GM21390 (cell line): ENCODE measurements around the gene U2SURP.

ENCODE experiments used
- ATAC-seq: cut with Tn5 transposase; IDR thresholded peaks from one replicate; pipeline ENCODE4 v1.9.1; 2021; ENCODE audit not compliant: unreplicated experiment

The U2SURP gene

DNA sequence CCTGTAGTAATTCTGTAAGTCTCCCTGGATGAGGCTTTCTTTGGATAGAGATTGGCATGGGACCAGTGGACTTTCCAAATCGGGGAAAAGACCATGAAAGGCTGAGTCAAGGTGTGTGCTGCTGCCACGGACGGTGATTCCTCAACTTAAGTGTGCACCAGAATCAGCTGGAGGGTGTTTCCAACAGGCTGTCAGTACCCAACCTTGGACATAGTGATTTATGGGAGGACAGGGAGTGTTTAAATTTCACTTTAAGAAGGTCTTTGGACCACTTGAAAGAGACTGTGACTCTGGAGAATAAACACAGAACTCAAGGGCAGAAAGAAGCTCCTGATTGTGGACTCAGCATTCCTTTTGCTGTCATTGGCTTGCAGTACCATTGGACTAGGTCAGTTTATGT lies 97.8 kb downstream of the U2SURP start:
- no peak for ATAC-seq

DNA sequence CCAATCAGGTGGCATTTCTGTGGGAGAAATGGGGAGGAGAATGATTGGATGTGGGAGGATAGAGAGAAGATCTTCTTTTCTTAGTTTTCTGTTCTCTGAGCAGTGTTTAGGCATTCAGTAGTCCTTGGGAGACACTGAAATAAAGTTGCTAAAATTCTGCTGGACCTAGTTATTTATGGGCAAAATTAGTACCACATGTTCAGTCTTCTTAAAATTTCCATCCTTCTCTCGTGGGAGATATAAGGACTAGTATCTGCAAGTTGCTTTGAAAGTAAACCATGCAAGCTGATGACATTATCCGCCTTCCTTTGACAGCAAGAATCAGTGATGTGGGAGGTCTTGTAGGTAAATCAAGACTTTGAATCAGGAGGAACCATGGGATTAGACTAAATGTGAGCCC lies 98.3 kb downstream of the U2SURP start:
- no peak for ATAC-seq

DNA sequence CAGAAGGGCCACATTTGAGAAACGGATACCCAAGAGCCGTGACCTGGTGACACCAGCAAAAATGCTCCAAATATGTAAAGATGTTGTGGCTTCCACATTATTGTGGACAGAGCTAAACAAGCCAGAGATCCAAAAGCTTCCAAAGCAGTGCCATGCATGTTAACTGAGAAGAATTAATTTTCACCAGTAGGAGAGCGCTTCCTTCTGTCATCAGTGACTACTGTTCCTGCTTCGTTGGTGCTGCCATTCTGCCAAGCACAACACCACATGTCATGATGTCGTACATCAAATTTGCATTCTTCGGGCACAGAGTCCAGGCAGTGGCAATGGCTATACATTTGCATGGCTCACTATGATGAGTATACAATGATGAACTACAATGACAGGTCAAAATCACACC lies 99.1 kb downstream of the U2SURP start:
- ATAC-seq = no peak

DNA sequence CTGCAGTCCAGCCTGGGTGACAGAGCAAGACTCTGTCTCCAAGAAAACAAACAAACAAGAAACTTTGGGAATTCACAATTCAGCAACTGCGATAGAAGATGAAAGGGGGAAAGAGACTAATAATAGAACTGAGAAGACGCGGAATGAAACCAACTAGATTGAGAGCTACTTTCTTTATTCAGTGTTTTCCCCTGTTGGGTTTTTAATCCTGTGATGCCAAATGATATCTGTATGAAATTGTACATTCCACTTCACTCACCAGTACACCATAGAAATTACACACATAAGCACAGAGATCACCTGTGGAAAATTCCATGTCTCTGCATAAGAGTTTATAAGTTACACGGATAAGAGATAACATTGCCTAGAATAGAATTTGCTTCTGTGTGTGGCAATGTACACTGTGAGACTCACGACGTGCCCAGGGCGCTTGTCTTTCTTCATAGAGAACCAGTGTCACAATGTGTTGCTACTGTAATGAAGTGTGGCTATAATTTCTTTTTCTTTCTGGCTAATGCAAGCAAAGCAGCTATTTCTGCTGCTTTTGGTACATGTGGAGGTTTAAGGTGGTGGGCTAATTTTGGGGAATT lies 100.5 kb downstream of the U2SURP start:
- ATAC-seq = no peak

DNA sequence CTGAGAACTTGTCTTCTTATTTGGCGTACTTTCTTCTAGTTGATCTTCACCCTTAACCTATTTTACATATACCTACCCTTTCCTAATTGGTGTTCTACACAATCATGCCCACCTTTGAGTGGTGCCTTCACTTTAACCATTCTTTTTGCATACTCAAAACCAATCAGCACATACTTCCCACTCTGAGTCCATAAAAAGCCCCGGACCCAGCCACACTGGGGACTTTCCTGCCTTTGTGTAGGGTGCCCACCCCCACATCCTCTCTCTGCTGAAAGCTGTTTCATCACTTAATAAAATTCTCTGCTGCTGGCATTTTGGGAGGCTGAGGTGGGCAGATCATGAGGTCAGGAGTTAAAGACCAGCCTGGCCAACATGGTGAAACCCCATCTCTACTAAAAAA lies 102.3 kb downstream of the U2SURP start:
- no peak for ATAC-seq

DNA sequence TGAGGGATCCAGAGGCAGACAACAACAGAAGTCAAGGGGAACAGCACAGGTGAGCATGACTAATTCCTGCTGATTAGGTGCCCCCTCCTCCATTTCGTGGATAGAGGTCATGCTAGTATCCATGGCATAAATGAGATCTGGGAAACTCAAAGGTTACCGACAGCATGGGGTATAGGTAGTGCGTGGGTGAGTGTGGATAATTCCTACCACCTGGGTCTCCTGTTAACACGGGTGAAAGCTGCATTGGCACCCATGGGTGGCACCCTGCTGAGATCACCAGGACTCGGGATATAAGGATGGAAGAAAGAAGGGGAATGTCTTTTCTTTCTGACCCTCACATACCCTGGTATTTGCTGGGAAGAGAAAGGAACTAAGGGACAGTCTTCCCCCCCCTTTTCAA lies 103.8 kb downstream of the U2SURP start:
- no peak for ATAC-seq

DNA sequence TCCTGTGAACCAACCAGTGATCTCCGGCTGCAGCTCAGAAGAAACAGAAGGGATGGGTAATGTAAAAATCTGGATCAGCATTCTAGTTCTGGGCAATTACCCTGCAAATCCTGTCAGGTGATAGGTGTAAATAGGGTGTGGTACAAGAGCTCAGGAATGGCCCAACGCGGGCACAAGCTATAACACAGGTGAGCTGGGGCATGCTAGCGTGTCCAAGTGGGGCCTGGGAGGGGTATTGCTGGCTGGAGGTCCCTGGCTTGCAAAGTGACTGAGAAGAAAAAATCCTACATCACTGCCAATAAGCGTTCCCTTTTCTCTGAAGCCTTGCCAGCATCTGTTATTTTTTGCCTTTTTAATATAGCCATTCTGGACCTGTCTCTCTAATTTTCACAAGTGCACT lies 108.5 kb downstream of the U2SURP start:
- ATAC-seq = no peak
